RWPE2 (cell line): ENCODE results near the gene CLN3.
"Not testable (repeated sequence)": the region's sequence is repeated elsewhere in the genome, so short reads cannot be mapped to it uniquely, and the experiment has no call there.

Experiments
- ATAC-seq: fragments of 200-7000 bp; cut with Tn5 transposase; 3 replicates; pipeline ENCODE4 v1.9.1; 2021; ENCODE audit warnings: low read depth
- DNase-seq: peaks from one replicate; pipeline ENCODE4 v3.0.0-alpha.2; 2020; ENCODE audit warnings: low spot score
- H3K27ac ChIP-seq: fragments of 450-650 bp; 2 replicates; pipeline ENCODE4 v1.5.1; 2017; ENCODE audit warnings: mild to moderate bottlenecking; ENCODE audit not compliant: poor library complexity, severe bottlenecking
- H3K27me3 ChIP-seq: fragments of 250-450 bp; sonication (Bioruptor Pico); 2 replicates; pipeline ENCODE4 v1.5.1; 2021; ENCODE audit warnings: mild to moderate bottlenecking, moderate library complexity; ENCODE audit not compliant: insufficient read depth, poor library complexity, severe bottlenecking
- H3K36me3 ChIP-seq: fragments of 250-450 bp; sonication (Bioruptor Pico); 2 replicates; pipeline ENCODE4 v1.5.1; 2020; ENCODE audit warnings: low read depth, mild to moderate bottlenecking, moderate library complexity
- H3K4me1 ChIP-seq: fragments of 250-450 bp; sonication (Bioruptor Pico); 2 replicates; pipeline ENCODE4 v1.5.1; 2021; ENCODE audit warnings: mild to moderate bottlenecking, moderate library complexity; ENCODE audit not compliant: insufficient read depth, poor library complexity, severe bottlenecking
- H3K4me3 ChIP-seq: fragments of 250-450 bp; sonication (Bioruptor Pico); 2 replicates; pipeline ENCODE4 v1.5.1; 2021; ENCODE audit warnings: mild to moderate bottlenecking, moderate library complexity; ENCODE audit not compliant: severe bottlenecking
- H3K9me3 ChIP-seq: fragments of 250-450 bp; sonication (Bioruptor Pico); 2 replicates; pipeline ENCODE4 v1.5.1; 2021; ENCODE audit warnings: mild to moderate bottlenecking, moderate library complexity; ENCODE audit not compliant: severe bottlenecking
- CTCF ChIP-seq: fragments of 450-650 bp; IDR thresholded peaks from one replicate; pipeline ENCODE4 v1.5.1; 2017; ENCODE audit warnings: mild to moderate bottlenecking, moderate library complexity; ENCODE audit not compliant: poor library complexity, severe bottlenecking

The CLN3 gene

GRCh38 chr16:28491230-28491969, 474 bp downstream of the CLN3 start:
- no peak for DNase-seq
- Histone ChIP-seq H3K9me3 (no peaks in the 10 kb centered on the region), H3K27ac (peak overlapping the region; percentile 60), H3K36me3 (peaks cover 6% of the 10 kb centered on the region; the same call in 1 of the 2 replicates), H3K4me1 (peaks cover 4% of the 10 kb centered on the region), H3K4me3 (peak overlapping the region; percentile 52), H3K27me3 (no peaks in the 10 kb centered on the region)
- ATAC-seq, result peak; percentile 33; the same call in 2 of the 3 replicates
- TF ChIP-seq CTCF, result no peak

DNA sequence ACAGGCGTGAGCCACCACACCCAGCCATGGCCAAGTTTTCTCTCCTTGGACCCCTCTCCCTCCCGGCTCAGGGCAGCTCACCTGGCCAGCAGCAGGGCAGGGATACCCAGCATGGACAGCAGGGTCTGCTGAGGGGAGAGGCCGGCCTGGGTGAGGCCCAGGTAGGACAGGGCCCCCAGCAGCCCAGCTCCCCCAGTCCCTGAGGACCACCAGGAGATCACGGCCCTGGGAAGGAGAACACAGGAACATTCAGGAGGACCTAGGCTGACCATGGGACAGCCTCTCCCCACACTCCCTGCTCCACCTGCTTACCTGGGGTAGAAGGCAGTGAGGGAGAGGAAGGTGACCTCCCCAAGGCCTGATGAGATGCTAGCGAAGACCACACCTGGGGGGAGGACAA, 5.6 kb downstream of the CLN3 start:
- Histone ChIP-seq H3K4me3 (no peak overlapping the region), H3K9me3 (no peaks in the 10 kb centered on the region), H3K4me1 (peaks cover 4% of the 10 kb centered on the region), H3K36me3 (peaks cover 6% of the 10 kb centered on the region; the same call in 1 of the 2 replicates), H3K27ac (no peak overlapping the region), H3K27me3 (no peaks in the 10 kb centered on the region)
- TF ChIP-seq CTCF, result no peak
- no peak for ATAC-seq
- DNase-seq, result no peak

GRCh38 chr16:28483361-28483760, 8.5 kb downstream of the CLN3 start:
- not testable (repeated sequence) for H3K9me3 ChIP-seq, H3K27ac ChIP-seq, H3K4me3 ChIP-seq, H3K36me3 ChIP-seq, H3K4me1 ChIP-seq, DNase-seq, ATAC-seq, H3K27me3 ChIP-seq

GRCh38 chr16:28482026-28482425, 9.8 kb downstream of the CLN3 start:
- no peak for ATAC-seq
- Histone ChIP-seq H3K4me1 (no peaks in the 10 kb centered on the region), H3K27me3 (no peaks in the 10 kb centered on the region), H3K27ac (no peak overlapping the region), H3K36me3 (0 out of 2 replicates have a peak, but pooled peaks cover under 1% of the 10 kb centered on the region), H3K9me3 (no peaks in the 10 kb centered on the region), H3K4me3 (no peak overlapping the region)
- no peak for TF ChIP-seq CTCF
- DNase-seq, result no peak

DNA sequence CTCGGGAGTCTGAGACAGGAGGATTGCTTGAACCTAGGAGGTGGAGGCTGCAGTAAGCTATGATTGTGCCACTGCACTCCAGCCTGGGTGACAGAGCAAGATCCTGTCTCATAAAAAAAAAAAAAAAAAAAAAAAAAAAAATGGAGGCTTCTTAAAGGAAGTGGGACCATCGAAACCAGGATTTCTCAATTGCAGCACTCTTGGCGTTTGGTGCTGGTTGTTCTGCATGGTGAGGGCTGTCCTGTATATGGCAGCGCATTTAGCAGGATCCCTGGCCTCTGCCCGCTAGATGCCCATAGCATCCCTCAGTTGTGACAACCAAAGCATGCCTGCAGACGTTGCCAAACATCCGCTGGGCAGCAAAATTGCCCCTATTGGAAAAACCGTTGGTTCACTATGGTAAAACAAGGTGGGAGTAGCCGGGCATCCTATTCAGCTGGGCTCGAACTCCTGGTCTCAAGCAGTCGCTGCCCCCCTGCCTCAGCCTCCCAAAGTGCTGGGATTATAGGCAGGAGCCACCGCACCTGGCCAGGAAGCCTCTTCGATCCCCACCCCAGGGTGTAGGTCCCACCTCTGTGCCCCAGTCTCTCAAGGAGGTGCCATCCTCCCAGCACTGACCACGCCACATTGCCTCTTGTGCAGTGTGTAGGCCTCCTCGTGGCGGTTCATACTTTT, 13.2 kb downstream of the CLN3 start:
- H3K4me3 ChIP-seq, result no peak overlapping the region
- no peak for ATAC-seq
- H3K4me1 ChIP-seq, result no peaks in the 10 kb centered on the region
- H3K27ac ChIP-seq, result no peak overlapping the region
- H3K36me3 ChIP-seq, result 0 out of 2 replicates have a peak, but pooled peaks cover 3% of the 10 kb centered on the region
- TF ChIP-seq CTCF, result no peak
- H3K27me3 ChIP-seq, result no peaks in the 10 kb centered on the region
- no peaks in the 10 kb centered on the region for H3K9me3 ChIP-seq
- DNase-seq, result no peak
